Measurements from ENCODE around the gene TNRC6C. TPM values are rescaled to one million over a fixed set of nuclear protein-coding genes. Genes with fewer than 3 reads are reported as not detected.
A peak's percentile ranks its signal among the peaks of the same experiment; 100 is the strongest.

Gene TNRC6C
- total and polyA plus RNA-seq, 8 donors, result 14.0 to 20.3 (median 16.6) TPM

GRCh38 chr17:78117027-78117981 lies 158.8 kb downstream of the TNRC6C start:
- ATAC-seq (peak; percentile 6), DNase-seq (peak in 1 of 4 donors; percentile 84)
- peak overlapping the region in 1 of 2 donors; percentile 13 for H3K27ac ChIP-seq
- intact Hi-C loops (cut with DNase I), result no loop called here
- no peak overlapping the region for H3K4me3 ChIP-seq
- H3K27me3 ChIP-seq, result no peaks in the 10 kb centered on the region
- no peaks in the 10 kb centered on the region for H3K9me3 ChIP-seq
- peak in 1 of 2 donors; percentile 20 for TF ChIP-seq CTCF (IDR thresholded peaks at IDR 0.05)
- peaks cover 0 to 52% of the 10 kb centered on the region in 2 donors for H3K4me1 ChIP-seq
- H3K36me3 ChIP-seq, result peaks cover 0 to 83% of the 10 kb centered on the region in 2 donors

GRCh38 chr17:78118801-78119241 lies 160.3 kb downstream of the TNRC6C start:
- no peak overlapping the region for H3K27ac ChIP-seq
- intact Hi-C loops (cut with DNase I), result no loop called here
- no peak for TF ChIP-seq CTCF (IDR thresholded peaks at IDR 0.05)
- no peak overlapping the region for H3K4me3 ChIP-seq
- H3K27me3 ChIP-seq, result no peaks in the 10 kb centered on the region
- no peaks in the 10 kb centered on the region for H3K9me3 ChIP-seq
- ATAC-seq (no peak), DNase-seq (peak in 1 of 4 donors; percentile 60)
- H3K4me1 ChIP-seq, result peaks cover 0 to 45% of the 10 kb centered on the region in 2 donors
- H3K36me3 ChIP-seq, result peaks cover 0 to 83% of the 10 kb centered on the region in 2 donors

- H3K27ac ChIP-seq, result no peak overlapping the region
- H3K9me3 ChIP-seq, result no peaks in the 10 kb centered on the region
- ATAC-seq (no peak), DNase-seq (no peak)
- intact Hi-C loops (cut with DNase I), result no loop called here
- H3K4me3 ChIP-seq, result no peak overlapping the region
- peaks cover 0 to 87% of the 10 kb centered on the region in 2 donors for H3K36me3 ChIP-seq
- no peak for TF ChIP-seq CTCF (IDR thresholded peaks at IDR 0.05)
- H3K27me3 ChIP-seq, result no peaks in the 10 kb centered on the region
- peaks cover 0 to 56% of the 10 kb centered on the region in 2 donors for H3K4me1 ChIP-seq
These were observed 162.0 kb downstream of the TNRC6C start for GRCh38 chr17:78120537-78120936.

- H3K27ac ChIP-seq, result peak overlapping the region in 1 of 2 donors; percentile 41
These were observed 162.7 kb downstream of the TNRC6C start for GRCh38 chr17:78120971-78121800.

More at GRCh38 chr17:78120971-78121800, 162.7 kb downstream of the TNRC6C start:
- DNase-seq (peak in 1 of 4 donors; percentile 83), ATAC-seq (no peak)
- intact Hi-C loops (cut with DNase I), result no loop called here
- Histone ChIP-seq H3K9me3 (no peaks in the 10 kb centered on the region), H3K36me3 (peaks cover 0 to 94% of the 10 kb centered on the region in 2 donors), H3K27me3 (no peaks in the 10 kb centered on the region), H3K4me1 (peaks cover 4 to 63% of the 10 kb centered on the region in 2 donors), H3K4me3 (no peak overlapping the region)
- no peak for TF ChIP-seq CTCF (IDR thresholded peaks at IDR 0.05)
